ENCODE data around the gene TNS1.

DNA sequence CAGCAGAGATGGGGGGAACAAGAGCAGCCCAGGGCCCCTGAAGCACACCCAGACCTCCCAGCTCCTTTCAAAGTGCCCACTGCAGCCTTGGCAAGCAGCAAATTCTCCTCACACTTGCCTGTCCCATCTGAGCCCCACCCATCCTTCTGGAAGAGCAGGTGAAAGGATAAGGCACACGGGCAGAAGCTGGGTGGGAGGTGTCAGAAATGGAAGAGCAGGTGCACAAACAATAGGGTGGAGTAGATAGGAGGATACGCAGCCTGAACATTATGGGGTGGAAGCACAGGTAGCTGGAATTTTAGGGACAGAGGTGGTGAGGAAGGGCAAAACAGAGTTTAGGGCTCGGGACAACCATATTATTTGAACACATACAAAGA lies 69.2 kb downstream of the TNS1 start:
- TF ChIP-seq, protein P1, sequence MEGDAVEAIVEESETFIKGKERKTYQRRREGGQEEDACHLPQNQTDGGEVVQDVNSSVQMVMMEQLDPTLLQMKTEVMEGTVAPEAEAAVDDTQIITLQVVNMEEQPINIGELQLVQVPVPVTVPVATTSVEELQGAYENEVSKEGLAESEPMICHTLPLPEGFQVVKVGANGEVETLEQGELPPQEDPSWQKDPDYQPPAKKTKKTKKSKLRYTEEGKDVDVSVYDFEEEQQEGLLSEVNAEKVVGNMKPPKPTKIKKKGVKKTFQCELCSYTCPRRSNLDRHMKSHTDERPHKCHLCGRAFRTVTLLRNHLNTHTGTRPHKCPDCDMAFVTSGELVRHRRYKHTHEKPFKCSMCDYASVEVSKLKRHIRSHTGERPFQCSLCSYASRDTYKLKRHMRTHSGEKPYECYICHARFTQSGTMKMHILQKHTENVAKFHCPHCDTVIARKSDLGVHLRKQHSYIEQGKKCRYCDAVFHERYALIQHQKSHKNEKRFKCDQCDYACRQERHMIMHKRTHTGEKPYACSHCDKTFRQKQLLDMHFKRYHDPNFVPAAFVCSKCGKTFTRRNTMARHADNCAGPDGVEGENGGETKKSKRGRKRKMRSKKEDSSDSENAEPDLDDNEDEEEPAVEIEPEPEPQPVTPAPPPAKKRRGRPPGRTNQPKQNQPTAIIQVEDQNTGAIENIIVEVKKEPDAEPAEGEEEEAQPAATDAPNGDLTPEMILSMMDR (IDR thresholded peaks at IDR 0.05): no peak
- no peak for TF ChIP-seq POLR2A (IDR thresholded peaks at IDR 0.05)

All from Peyer's patch (tissue), 4 donors.